Measurements from ENCODE around the gene TCF4. TPM values are rescaled to one million over a fixed set of nuclear protein-coding genes. Genes with fewer than 3 reads are reported as not detected.

TCF4 gene
- total RNA-seq, 2 donors from 2014 or later, result 57.7 to 66.3 TPM

DNA sequence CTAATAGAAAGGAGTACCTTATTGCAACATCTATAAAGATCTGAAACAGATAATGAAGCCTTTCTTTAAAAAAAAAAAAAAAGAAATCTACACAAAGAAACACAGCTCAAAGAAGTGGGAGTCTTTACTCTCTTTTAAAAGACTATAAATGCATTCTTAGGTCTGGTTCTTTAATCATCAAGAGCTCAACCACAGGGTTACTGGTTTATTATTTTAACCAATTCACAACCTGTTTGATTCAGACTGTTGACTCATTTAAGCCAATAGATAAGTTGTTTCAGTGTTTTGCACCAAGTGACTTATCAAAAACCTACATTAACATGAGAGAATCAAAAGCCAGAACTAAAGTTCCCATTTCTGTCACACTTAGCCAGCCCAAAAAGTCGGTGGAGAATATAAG, 93.1 kb downstream of the TCF4 start:
- no peak for DNase-seq (ENCODE audit: low spot score)
- no peaks in the 10 kb centered on the region for H3K27me3 ChIP-seq
- no peaks in the 10 kb centered on the region for H3K9me3 ChIP-seq
- no peak overlapping the region for H3K4me3 ChIP-seq
- peaks cover 0 to 16% of the 10 kb centered on the region in 2 donors for H3K4me1 ChIP-seq
- no peaks in the 10 kb centered on the region for H3K36me3 ChIP-seq
- no peak for TF ChIP-seq CTCF (IDR thresholded peaks at IDR 0.05)
- no peak overlapping the region for H3K27ac ChIP-seq

DNA sequence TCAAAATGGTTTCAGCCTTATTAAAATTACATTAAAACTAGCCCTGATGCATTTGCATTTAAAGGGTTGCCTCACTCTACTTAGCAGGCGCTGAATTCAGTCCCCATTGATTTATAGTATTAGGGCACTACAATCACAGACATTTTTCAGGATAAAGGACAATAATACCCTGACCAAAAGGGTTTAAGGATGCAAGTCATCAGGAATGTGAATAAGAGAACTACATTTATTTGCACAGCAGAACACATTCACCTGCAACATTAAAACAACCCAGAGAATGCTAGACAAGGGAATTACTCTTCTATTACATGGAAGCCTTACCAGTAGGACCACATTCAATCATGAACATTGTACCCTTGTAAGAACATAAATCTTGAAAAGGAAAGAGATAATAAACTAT, 93.6 kb downstream of the TCF4 start:
- Histone ChIP-seq H3K4me3 (no peak overlapping the region), H3K27ac (no peak overlapping the region), H3K36me3 (no peaks in the 10 kb centered on the region), H3K4me1 (peaks cover 0 to 15% of the 10 kb centered on the region in 2 donors), H3K27me3 (no peaks in the 10 kb centered on the region), H3K9me3 (no peaks in the 10 kb centered on the region)
- DNase-seq (ENCODE audit: low spot score), result no peak
- no peak for TF ChIP-seq CTCF (IDR thresholded peaks at IDR 0.05)

- Histone ChIP-seq H3K27me3 (no peaks in the 10 kb centered on the region), H3K36me3 (no peaks in the 10 kb centered on the region), H3K9me3 (no peaks in the 10 kb centered on the region), H3K4me1 (peaks cover 0 to 28% of the 10 kb centered on the region in 2 donors), H3K4me3 (no peak overlapping the region), H3K27ac (no peak overlapping the region)
- TF ChIP-seq CTCF (IDR thresholded peaks at IDR 0.05), result no peak
- no peak for DNase-seq (ENCODE audit: low spot score)
Observed at GRCh38 chr18:55491616-55492015, 96.4 kb downstream of the TCF4 start.

DNA sequence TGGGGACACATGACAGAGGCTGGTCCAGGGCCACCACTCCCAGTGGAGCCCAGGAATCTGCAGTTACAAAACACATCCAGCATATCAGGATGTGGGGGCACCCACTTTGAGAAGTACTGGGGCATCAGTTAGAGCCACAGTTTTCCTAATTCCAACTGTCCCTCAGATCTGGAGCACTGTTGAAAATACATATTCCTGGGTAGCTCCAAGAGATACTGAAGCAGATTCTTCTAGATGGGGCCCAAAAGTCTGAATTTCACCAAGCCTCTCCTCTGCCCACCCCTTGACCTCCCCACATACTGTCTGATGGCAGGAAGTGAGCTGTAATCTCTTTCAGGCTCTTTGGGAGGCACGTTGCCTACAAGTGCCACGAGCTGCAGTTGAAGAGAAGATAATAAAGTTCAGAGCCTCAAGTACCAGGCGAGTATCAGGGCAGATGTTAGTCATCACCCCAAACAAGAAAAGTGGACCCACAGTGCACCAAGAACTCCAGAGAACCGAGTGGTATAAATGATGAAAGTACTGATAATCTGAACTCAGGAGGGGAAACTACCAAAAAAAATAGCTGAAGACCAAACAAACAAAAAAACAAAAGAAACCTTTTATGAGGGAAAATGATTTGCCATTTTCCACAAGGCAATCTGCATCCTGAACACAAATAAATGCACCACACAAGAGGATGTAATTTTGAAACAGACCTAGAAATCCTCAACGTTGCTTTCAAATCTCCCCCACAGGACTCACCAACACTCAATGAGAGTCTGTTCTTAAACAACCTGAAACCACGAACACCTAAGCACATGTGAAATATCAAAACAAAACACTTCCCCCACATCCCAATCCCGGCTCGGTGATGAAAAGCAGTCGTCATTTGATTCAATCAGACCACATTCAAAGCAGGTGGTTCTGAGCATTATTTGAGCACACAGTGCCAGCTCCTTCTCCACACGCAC, 98.7 kb downstream of the TCF4 start:
- TF ChIP-seq CTCF (IDR thresholded peaks at IDR 0.05), result no peak
- Histone ChIP-seq H3K4me3 (no peak overlapping the region), H3K4me1 (peaks cover 0 to 35% of the 10 kb centered on the region in 2 donors), H3K27ac (no peak overlapping the region), H3K36me3 (no peaks in the 10 kb centered on the region), H3K27me3 (no peaks in the 10 kb centered on the region), H3K9me3 (no peaks in the 10 kb centered on the region)
- DNase-seq (ENCODE audit: low spot score), result no peak

GRCh38 chr18:55488473-55488872, 99.5 kb downstream of the TCF4 start:
- no peaks in the 10 kb centered on the region for H3K9me3 ChIP-seq
- no peak overlapping the region for H3K27ac ChIP-seq
- H3K27me3 ChIP-seq, result no peaks in the 10 kb centered on the region

More at GRCh38 chr18:55488473-55488872, 99.5 kb downstream of the TCF4 start:
- no peak for DNase-seq (ENCODE audit: low spot score)
- Histone ChIP-seq H3K36me3 (no peaks in the 10 kb centered on the region), H3K4me3 (no peak overlapping the region), H3K4me1 (peaks cover 0 to 35% of the 10 kb centered on the region in 2 donors)
- TF ChIP-seq CTCF (IDR thresholded peaks at IDR 0.05), result no peak

All from right atrium auricular region (tissue), 2 donors.